Skeletal muscle tissue (tissue), 4 donors: ENCODE data around the gene C1QTNF12. TPM values are rescaled to one million over a fixed set of nuclear protein-coding genes. Genes with fewer than 3 reads are reported as not detected.
A peak's percentile ranks its signal among the peaks of the same experiment; 100 is the strongest.

Source experiments
- H3K27ac ChIP-seq: one replicate; pipeline ENCODE4 v1.7.0; 2013; ENCODE audit warnings: mild to moderate bottlenecking, low read depth, low read length, inconsistent platforms
- H3K27me3 ChIP-seq, 3 donors: one replicate each; pipeline ENCODE4 v1.7.0; 2013; ENCODE audit warnings: low read length in 3 of 3; ENCODE audit not compliant: control insufficient read depth in 3 of 3, insufficient read depth in 3 of 3
- H3K36me3 ChIP-seq, 3 donors: one replicate each; pipeline ENCODE4 v1.7.0; 2013; ENCODE audit warnings: low read length in 3 of 3; ENCODE audit not compliant: control insufficient read depth in 3 of 3, insufficient read depth in 3 of 3
- H3K4me1 ChIP-seq, 3 donors: one replicate each; pipeline ENCODE4 v1.7.0; 2013; ENCODE audit warnings: low read length in 3 of 3, mild to moderate bottlenecking in 3 of 3; ENCODE audit not compliant: control insufficient read depth in 3 of 3, insufficient read depth in 3 of 3
- H3K4me3 ChIP-seq, 3 donors: one replicate each; pipeline ENCODE4 v1.7.0; 2013; ENCODE audit warnings: low read length in 3 of 3
- H3K9ac ChIP-seq, 3 donors: one replicate each; pipeline ENCODE4 v1.7.0; 2013; ENCODE audit warnings: low read length in 3 of 3, mild to moderate bottlenecking in 3 of 3, moderate library complexity in 2 of 3, low read depth in 1 of 3
- H3K9me3 ChIP-seq, 3 donors: one replicate each; pipeline ENCODE4 v1.7.0; 2013; ENCODE audit warnings: low read length in 3 of 3; ENCODE audit not compliant: control insufficient read depth in 3 of 3
- total RNA-seq: library from RNA; depleted of rRNA; stranded (reverse); fragments of >200 nt; gene quantifications from one replicate; pipeline ENCODE4 v1.2.3, GENCODE V29; 2014
- donor health status: Osteomylitis.

Gene C1QTNF12
- total RNA-seq, 1 donor from 2014 or later = 1.0 TPM

- Histone ChIP-seq H3K9me3 (no peaks in the 10 kb centered on the region), H3K27me3 (peaks cover 21 to 28% (median 22%) of the 10 kb centered on the region in 3 donors), H3K4me1 (peaks cover 0 to 12% (median 2%) of the 10 kb centered on the region in 3 donors), H3K27ac (no peak overlapping the region), H3K4me3 (no peak overlapping the region), H3K36me3 (no peaks in the 10 kb centered on the region), H3K9ac (no peak overlapping the region)
Observed at GRCh38 chr1:1281533-1282321, 35.2 kb upstream of the C1QTNF12 start.

- no peak overlapping the region for H3K9ac ChIP-seq
- H3K4me3 ChIP-seq = no peak overlapping the region
- H3K9me3 ChIP-seq = no peaks in the 10 kb centered on the region
- no peaks in the 10 kb centered on the region for H3K36me3 ChIP-seq
- peaks cover 0 to 12% (median 2%) of the 10 kb centered on the region in 3 donors for H3K4me1 ChIP-seq
- no peak overlapping the region for H3K27ac ChIP-seq
- H3K27me3 ChIP-seq = peaks cover 13 to 20% (median 14%) of the 10 kb centered on the region in 3 donors
Observed at GRCh38 chr1:1280782-1281481, 34.4 kb upstream of the C1QTNF12 start.

DNA sequence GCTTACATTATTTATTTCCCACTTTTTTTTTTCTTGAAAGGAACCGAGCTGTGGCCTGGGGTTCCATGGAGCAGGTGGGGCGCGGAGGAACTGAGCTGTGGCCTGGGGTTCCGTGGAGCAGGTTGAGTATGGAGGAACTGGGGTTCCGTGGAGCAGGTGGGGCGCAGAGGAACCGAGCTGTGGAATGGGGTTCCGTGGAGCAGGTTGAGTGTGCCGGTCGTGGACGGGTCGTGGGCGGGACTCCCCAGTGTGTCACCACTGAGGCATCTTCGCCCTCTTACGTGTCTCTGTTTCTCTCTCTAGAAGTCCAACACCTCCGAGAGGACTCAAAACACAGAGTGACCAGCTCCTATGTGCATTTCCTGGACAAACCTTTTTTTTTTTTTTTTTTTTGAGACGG lies 32.5 kb upstream of the C1QTNF12 start:
- no peaks in the 10 kb centered on the region for H3K9me3 ChIP-seq
- H3K9ac ChIP-seq = no peak overlapping the region
- peaks cover 0 to 4% (median 0%) of the 10 kb centered on the region in 3 donors for H3K27me3 ChIP-seq
- no peak overlapping the region for H3K27ac ChIP-seq
- H3K36me3 ChIP-seq = no peaks in the 10 kb centered on the region
- H3K4me1 ChIP-seq = peaks cover 6 to 25% (median 11%) of the 10 kb centered on the region in 3 donors
- H3K4me3 ChIP-seq = no peak overlapping the region

GRCh38 chr1:1278620-1279019 lies 32.1 kb upstream of the C1QTNF12 start:
- Histone ChIP-seq H3K9ac (no peak overlapping the region), H3K4me3 (no peak overlapping the region)

DNA sequence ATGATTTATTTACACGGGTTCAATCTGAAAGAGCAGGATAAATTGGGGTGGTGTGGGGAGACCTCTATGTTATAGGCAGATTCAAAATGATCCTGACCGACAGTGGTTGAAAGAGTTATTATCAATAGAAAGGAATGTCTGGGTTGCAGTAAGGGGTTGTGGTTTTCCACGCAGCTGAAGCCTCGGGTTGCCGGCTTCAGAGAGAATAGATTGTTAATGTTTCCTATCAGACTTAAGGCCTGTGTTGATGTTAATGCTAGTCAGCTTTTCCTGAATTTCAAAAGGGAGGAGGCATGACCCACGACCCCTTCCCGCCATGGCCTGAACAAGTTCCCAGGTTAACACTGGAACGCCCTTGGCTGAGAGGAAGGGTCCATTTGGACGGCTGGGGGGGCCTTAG lies 29.3 kb upstream of the C1QTNF12 start:
- peaks cover 26 to 36% (median 28%) of the 10 kb centered on the region in 3 donors for H3K4me1 ChIP-seq
- no peaks in the 10 kb centered on the region for H3K9me3 ChIP-seq
- H3K4me3 ChIP-seq = no peak overlapping the region
- H3K27me3 ChIP-seq = no peaks in the 10 kb centered on the region
- H3K27ac ChIP-seq = no peak overlapping the region
- H3K9ac ChIP-seq = no peak overlapping the region
- H3K36me3 ChIP-seq = peaks cover 0 to 3% (median 0%) of the 10 kb centered on the region in 3 donors

More at GRCh38 chr1:1278620-1279019, 32.1 kb upstream of the C1QTNF12 start:
- Histone ChIP-seq H3K4me1 (peaks cover 6 to 25% (median 11%) of the 10 kb centered on the region in 3 donors), H3K9me3 (no peaks in the 10 kb centered on the region), H3K36me3 (no peaks in the 10 kb centered on the region), H3K27me3 (peaks cover 0 to 2% (median 0%) of the 10 kb centered on the region in 3 donors), H3K27ac (no peak overlapping the region)

DNA sequence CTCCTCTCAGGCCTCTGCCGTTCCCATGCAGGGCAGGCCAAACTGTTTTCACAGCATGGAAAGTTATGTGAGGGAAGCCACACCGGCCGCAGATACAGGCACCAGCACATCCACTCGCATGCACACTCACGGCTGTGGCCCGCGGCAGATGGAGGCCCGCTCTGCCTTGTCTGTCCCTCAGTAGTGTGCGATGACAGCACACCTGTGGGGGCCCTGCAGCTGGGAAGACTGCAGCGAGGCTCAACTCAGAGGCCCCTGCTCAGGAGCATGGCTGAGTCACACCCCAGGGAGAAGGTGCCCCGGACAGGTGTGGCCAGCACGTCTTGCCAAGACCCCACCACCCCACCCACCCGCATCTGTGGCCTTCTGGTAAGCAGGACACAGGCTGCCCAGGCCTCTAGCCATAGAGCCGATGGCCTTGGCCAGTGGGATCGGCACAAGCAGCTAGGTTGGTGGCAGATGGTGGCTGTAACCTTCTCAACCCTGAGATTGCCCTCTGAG lies 28.5 kb upstream of the C1QTNF12 start:
- Histone ChIP-seq H3K36me3 (peaks cover 0 to 3% (median 3%) of the 10 kb centered on the region in 3 donors), H3K4me3 (peak overlapping the region; percentile 83 to 93 (median 84)), H3K27me3 (no peaks in the 10 kb centered on the region), H3K4me1 (peaks cover 35 to 44% (median 37%) of the 10 kb centered on the region in 3 donors), H3K27ac (no peak overlapping the region), H3K9me3 (no peaks in the 10 kb centered on the region), H3K9ac (peak overlapping the region; percentile 74 to 87 (median 81))

GRCh38 chr1:1274299-1274930 lies 27.9 kb upstream of the C1QTNF12 start:
- peak overlapping the region; percentile 74 to 87 (median 81) for H3K9ac ChIP-seq
- peak overlapping the region; percentile 83 to 93 (median 84) for H3K4me3 ChIP-seq
- no peaks in the 10 kb centered on the region for H3K9me3 ChIP-seq
- H3K36me3 ChIP-seq = peaks cover 0 to 3% (median 3%) of the 10 kb centered on the region in 3 donors
- no peak overlapping the region for H3K27ac ChIP-seq
- peaks cover 38 to 48% (median 40%) of the 10 kb centered on the region in 3 donors for H3K4me1 ChIP-seq
- H3K27me3 ChIP-seq = no peaks in the 10 kb centered on the region

DNA sequence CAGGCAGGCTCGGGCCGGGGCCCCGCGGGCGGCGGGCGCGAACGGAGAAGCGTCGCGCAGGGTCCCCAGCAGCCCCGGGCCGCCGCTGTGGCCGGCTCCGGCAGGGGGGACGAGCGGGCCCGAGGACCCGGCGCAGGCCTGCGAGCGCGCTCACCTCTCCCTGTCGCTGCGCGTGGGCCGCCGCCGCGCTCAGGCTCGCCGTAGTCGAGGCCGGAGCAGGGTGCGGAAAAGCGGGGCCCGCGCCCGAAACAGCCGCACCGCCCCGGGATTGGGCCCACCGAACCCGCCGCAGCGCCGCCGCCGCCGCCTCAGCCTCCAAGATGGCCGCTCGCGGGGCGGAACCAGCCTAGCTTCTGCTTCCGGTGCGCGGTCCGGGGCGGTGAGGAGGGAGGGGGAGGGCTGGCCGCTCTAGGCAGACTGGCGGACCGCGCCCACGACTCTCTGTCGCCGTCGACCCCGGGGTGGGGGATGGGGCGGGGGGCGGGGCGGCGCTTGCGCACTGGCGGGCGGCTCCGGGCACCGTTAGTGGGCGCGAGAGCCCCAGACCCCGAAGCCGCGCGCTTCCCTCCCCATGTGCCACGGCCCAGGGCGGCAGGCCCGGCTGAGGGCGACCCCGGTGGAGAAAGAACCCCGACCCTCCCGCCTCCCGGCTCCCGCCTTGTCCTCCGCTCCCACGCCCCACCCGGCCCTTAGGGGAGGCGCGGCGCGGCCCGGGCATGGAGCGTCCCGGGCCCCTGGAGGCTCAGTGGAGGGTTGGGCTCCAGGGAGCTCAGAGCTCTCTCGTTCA lies 27.2 kb upstream of the C1QTNF12 start, which contains the start of gene UBE2J2:
TSS of gene UBE2J2 (minus strand) at position 343 of the 787 bp plus-strand sequence. CDS start 5,862 bp downstream, outside the sequence.
- Histone ChIP-seq H3K27me3 (no peaks in the 10 kb centered on the region), H3K9ac (peak within 1 kb of the TSS; percentile 90 to 98 (median 95)), H3K36me3 (peaks cover 0 to 3% (median 3%) of the 10 kb centered on the region in 3 donors), H3K4me1 (peaks cover 38 to 48% (median 40%) of the 10 kb centered on the region in 3 donors), H3K27ac (peak within 1 kb of the TSS; percentile 69), H3K4me3 (peak within 1 kb of the TSS; percentile 86 to 93 (median 90)), H3K9me3 (no peaks in the 10 kb centered on the region)

DNA sequence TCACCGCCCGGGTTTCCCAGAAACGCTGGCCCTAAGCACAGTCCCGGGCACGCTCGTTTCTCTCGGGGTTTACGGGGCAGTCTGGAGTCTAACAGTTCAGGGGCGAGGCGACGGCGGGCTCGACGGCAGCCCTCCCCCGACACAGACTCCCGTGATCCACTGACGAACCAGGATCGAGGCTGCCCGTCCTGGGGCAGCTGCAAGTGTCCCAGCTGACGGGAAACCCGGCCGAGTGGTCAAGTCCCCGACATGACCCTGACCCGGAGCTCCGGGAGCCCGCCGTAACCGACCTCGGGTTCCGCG lies 26.6 kb upstream of the C1QTNF12 start:
- peak overlapping the region; percentile 69 for H3K27ac ChIP-seq
- H3K27me3 ChIP-seq = no peaks in the 10 kb centered on the region
- H3K9ac ChIP-seq = peak overlapping the region; percentile 90 to 98 (median 95)
- peaks cover 38 to 48% (median 40%) of the 10 kb centered on the region in 3 donors for H3K4me1 ChIP-seq
- no peaks in the 10 kb centered on the region for H3K9me3 ChIP-seq
- peak overlapping the region; percentile 86 to 93 (median 90) for H3K4me3 ChIP-seq
- peaks cover 2 to 5% (median 3%) of the 10 kb centered on the region in 3 donors for H3K36me3 ChIP-seq
